ENCODE measurements around the gene CFC1.
"Not testable (repeated sequence)": the region's sequence is repeated elsewhere in the genome, so short reads cannot be mapped to it uniquely, and the experiment has no call there.

- TF ChIP-seq TEAD4 (IDR thresholded peaks at IDR 0.05; ENCODE audit: low read depth, low read length); CTCF (IDR thresholded peaks at IDR 0.05; ENCODE audit: control extremely low read depth in 1 of 3, insufficient read depth in 1 of 3, low read depth in 1 of 3, low read length in 3 of 3); USF2 (IDR thresholded peaks at IDR 0.05; ENCODE audit: low read length); RAD21 (IDR thresholded peaks at IDR 0.05 in 1 of 2, conservative IDR thresholded peaks at IDR 0.05 in 1 of 2; ENCODE audit: low read depth in 2 of 2, low read length in 2 of 2); TAF7 (optimal IDR thresholded peaks at IDR 0.05; ENCODE audit: borderline replicate concordance, low read depth, low read length); ATF3 (IDR thresholded peaks at IDR 0.05; ENCODE audit: insufficient read depth, low read depth, low read length); HDAC2 (IDR thresholded peaks at IDR 0.05; ENCODE audit: borderline replicate concordance in 1 of 2, low read depth in 2 of 2, low read length in 2 of 2): not testable (repeated sequence)
Observed at GRCh38 chr2:130590842-130591359, 8.5 kb downstream of the CFC1 start.
